Colonic mucosa (tissue), 4 donors: Measurements from ENCODE around the gene ADAM22. TPM values are rescaled to one million over a fixed set of nuclear protein-coding genes. Genes with fewer than 3 reads are reported as not detected.

Experiments
- DNase-seq: peaks from one replicate; pipeline ENCODE4 v3.0.0-alpha.2; 2020
- H3K27ac ChIP-seq: fragments of 200-600 bp; one replicate; pipeline ENCODE4 v1.8.0; 2021
- H3K27me3 ChIP-seq: fragments of 200-600 bp; one replicate; pipeline ENCODE4 v1.8.0; 2021
- H3K36me3 ChIP-seq: fragments of 200-600 bp; one replicate; pipeline ENCODE4 v1.8.0; 2021
- H3K4me1 ChIP-seq: fragments of 200-600 bp; one replicate; pipeline ENCODE4 v1.8.0; 2021; ENCODE audit warnings: mild to moderate bottlenecking
- H3K4me3 ChIP-seq: fragments of 200-600 bp; one replicate; pipeline ENCODE4 v1.8.0; 2021
- H3K9ac ChIP-seq, 2 donors: one replicate each; pipeline ENCODE4 v1.7.0; 2013; ENCODE audit warnings: control low read depth in 2 of 2, low read depth in 2 of 2, low read length in 2 of 2
- H3K9me3 ChIP-seq: fragments of 200-600 bp; one replicate; pipeline ENCODE4 v1.8.0; 2021
- intact Hi-C: fragments of 100-400 bp; cut with DNase I; formaldehyde crosslinking; loops from one replicate; pipeline ENCODE4 v1.14.1; 2022
- total RNA-seq, 2 donors: library from RNA; stranded (reverse); fragmentation: NEBNext Ultra II Directional in 1 of 2; extraction: Animal tissue kit (Norgen Biotek cat#: 25700) in 1 of 2; gene quantifications; one replicate each; pipeline ENCODE4 v1.2.1, GENCODE V29; 2021
- TF ChIP-seq, protein P1 (sequence below): fragments of 200-600 bp; IDR thresholded peaks from one replicate; pipeline ENCODE4 v1.8.0; 2022; ENCODE audit warnings: antibody characterized with exemption, mild to moderate bottlenecking
- donor health status: healthy.
- donor health status: DM: no; HTN: no; CAD: no.
- donor health status: DM: no; HTN: no; CAD: no.

ADAM22 gene
- total RNA-seq, 2 donors from 2014 or later, result 2.6 to 2.8 TPM

DNA sequence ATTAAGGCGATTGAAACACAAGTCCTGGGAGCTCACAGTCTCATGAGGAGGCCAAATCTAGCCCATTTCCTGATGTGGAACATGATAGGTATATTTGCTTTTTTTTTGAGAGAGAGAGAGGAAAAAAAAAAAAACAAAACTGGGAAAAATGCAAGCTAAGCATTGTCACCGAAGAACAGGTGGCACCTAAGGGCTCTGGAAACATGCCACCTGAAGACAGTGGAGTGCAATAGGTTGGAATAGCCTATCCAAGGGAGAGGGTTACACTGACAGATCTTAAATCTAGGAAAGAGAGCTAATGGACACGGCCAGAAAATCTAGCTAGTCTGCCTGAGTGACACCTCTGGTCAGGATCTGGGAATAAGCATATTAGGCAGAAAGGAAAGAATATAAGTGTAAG, 175.6 kb downstream of the ADAM22 start:
- DNase-seq, result no peak
- no peaks in the 10 kb centered on the region for H3K9me3 ChIP-seq
- intact Hi-C loops, result loop anchor here (5.0 kb wide), 1 partner anchor 312 kb away; no protein-coding TSS in a partner anchor

DNA sequence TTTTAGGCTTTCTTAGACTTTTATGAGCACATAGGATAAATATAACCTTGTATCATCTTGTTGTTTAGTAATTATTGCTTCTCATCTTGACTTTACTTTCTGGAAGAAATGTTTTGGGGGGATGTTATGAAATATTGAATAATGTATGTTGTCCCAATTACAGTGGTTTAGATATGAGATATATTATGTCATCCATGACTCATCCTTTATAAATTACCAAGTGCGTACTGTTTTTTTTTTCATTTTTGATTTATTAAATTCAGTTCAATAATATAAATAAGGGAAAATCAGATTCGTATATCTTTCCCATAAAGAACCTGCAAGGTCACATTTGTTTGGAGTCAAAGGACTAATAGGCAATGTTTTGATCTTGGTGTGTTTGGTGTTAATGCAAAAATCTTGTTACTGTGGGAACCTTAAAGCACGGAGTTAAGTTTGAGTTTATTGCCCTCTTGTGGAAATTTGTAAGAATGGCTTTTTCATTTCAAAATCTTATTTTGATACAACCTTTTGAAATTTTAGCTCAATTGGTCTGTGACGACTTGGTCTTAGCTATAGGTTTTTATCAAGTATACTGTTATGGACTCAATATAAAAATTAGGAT, 177.2 kb downstream of the ADAM22 start:
- H3K4me3 ChIP-seq, result no peak overlapping the region
- H3K9me3 ChIP-seq, result no peaks in the 10 kb centered on the region
- no peak for DNase-seq
- no peaks in the 10 kb centered on the region for H3K36me3 ChIP-seq
- no peaks in the 10 kb centered on the region for H3K27me3 ChIP-seq
- TF ChIP-seq, protein P1, sequence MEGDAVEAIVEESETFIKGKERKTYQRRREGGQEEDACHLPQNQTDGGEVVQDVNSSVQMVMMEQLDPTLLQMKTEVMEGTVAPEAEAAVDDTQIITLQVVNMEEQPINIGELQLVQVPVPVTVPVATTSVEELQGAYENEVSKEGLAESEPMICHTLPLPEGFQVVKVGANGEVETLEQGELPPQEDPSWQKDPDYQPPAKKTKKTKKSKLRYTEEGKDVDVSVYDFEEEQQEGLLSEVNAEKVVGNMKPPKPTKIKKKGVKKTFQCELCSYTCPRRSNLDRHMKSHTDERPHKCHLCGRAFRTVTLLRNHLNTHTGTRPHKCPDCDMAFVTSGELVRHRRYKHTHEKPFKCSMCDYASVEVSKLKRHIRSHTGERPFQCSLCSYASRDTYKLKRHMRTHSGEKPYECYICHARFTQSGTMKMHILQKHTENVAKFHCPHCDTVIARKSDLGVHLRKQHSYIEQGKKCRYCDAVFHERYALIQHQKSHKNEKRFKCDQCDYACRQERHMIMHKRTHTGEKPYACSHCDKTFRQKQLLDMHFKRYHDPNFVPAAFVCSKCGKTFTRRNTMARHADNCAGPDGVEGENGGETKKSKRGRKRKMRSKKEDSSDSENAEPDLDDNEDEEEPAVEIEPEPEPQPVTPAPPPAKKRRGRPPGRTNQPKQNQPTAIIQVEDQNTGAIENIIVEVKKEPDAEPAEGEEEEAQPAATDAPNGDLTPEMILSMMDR, result peak; percentile 27
- H3K27ac ChIP-seq, result no peak overlapping the region
- H3K9ac ChIP-seq, result no peak overlapping the region
- intact Hi-C loops, result loop anchor here (5.0 kb wide), 1 partner anchor 314 kb away; no protein-coding TSS in a partner anchor
- no peaks in the 10 kb centered on the region for H3K4me1 ChIP-seq

More for the DNA sequence above, 175.6 kb downstream of the ADAM22 start:
- TF ChIP-seq, protein P1, result no peak
- H3K4me3 ChIP-seq, result no peak overlapping the region
- no peaks in the 10 kb centered on the region for H3K4me1 ChIP-seq
- H3K27ac ChIP-seq, result no peak overlapping the region
- H3K9ac ChIP-seq, result no peak overlapping the region
- no peaks in the 10 kb centered on the region for H3K27me3 ChIP-seq
- H3K36me3 ChIP-seq, result no peaks in the 10 kb centered on the region

DNA sequence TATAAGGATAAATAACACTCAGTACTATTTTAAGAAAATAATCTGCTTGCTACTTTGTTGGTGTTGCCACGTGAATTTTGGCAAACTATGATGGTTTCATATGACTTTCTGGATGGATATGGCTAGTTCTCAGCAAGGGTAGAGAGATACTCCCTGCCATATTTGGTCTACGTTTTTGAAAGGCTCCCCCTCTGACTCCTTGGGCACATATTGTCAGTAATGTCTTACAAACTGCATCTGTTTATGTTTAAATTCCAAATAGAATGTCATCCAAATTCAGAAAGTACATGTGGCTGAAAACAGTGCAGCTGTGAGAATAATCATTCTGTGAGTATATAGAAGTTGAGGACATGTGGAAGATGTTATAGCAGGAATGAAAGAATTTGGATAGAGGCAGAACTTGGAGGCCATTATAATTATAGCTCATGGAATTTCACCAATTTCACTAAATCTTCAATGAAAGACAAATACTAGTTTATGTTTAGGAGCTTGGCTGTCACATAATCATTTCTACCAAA, 178.0 kb downstream of the ADAM22 start:
- no peaks in the 10 kb centered on the region for H3K4me1 ChIP-seq
- no peak overlapping the region for H3K4me3 ChIP-seq
- DNase-seq, result no peak
- intact Hi-C loops, result loop anchor here (5.0 kb wide), 1 partner anchor 315 kb away; no protein-coding TSS in a partner anchor
- no peak overlapping the region for H3K27ac ChIP-seq
- H3K27me3 ChIP-seq, result no peaks in the 10 kb centered on the region
- no peaks in the 10 kb centered on the region for H3K36me3 ChIP-seq
- no peak overlapping the region for H3K9ac ChIP-seq
- TF ChIP-seq, protein P1, result no peak
- no peaks in the 10 kb centered on the region for H3K9me3 ChIP-seq

DNA sequence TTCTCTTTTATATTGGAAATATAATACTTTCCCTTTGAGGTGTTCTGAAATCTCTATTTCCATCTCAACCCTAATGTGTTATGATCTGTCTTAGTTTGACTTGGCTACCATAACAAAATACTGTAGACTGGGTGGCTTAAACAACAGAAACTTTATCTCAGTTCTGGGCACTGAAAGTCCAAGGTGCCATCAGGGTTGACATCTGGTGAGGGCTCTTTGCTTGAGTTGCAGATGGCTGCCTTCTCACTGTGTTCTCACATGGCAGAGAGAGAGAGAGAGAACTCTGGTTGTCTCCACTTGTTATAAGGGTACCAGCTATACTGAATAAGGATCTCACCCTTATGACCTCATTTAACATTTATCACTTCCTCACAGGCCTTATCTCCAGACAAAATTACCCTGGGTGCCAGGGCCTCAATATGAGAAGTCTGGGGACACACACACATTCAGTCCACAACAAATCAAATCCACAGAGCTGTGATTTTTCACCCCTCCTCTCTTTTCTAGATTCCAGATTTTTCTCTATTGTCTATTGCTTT, 181.3 kb downstream of the ADAM22 start:
- H3K9ac ChIP-seq, result no peak overlapping the region
- intact Hi-C loops, result no loop called here
- TF ChIP-seq, protein P1, result no peak
- no peak overlapping the region for H3K27ac ChIP-seq
- no peak overlapping the region for H3K4me3 ChIP-seq
- H3K4me1 ChIP-seq, result no peaks in the 10 kb centered on the region
- H3K36me3 ChIP-seq, result no peaks in the 10 kb centered on the region
- no peaks in the 10 kb centered on the region for H3K9me3 ChIP-seq
- no peaks in the 10 kb centered on the region for H3K27me3 ChIP-seq
- DNase-seq, result no peak

DNA sequence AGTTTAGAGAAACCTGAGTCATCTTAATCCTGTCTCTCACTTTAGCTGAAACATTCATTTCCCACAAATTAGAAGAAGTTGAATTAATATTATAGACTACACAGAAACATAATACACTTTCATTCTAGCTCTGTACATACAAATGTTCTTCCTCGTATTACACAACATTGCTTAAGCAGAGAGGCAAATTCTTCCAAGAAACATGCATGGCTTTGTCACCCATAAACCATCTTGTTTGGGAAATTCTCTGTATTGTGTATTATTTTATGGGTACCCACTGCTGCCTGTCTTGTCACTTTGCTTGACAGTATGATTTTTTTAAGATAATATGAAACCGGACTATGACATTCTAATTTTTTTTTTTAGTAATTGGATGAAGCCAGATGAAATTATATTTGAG, 181.8 kb downstream of the ADAM22 start:
- Histone ChIP-seq H3K4me3 (no peak overlapping the region), H3K27me3 (no peaks in the 10 kb centered on the region), H3K36me3 (no peaks in the 10 kb centered on the region), H3K9me3 (no peaks in the 10 kb centered on the region), H3K9ac (no peak overlapping the region), H3K27ac (no peak overlapping the region), H3K4me1 (no peaks in the 10 kb centered on the region)
- no peak for DNase-seq
- intact Hi-C loops, result no loop called here
- TF ChIP-seq, protein P1, result no peak
